Activated CD8-positive, alpha-beta T cell treated with anti-CD3 and anti-CD28 coated beads, Interleukin-2, amount 10 ng/mL, durations not matched to agents 7 days and 5 days (primary cell): Measurements from ENCODE around the gene IL11RA. TPM values are rescaled to one million over a fixed set of nuclear protein-coding genes. Genes with fewer than 3 reads are reported as not detected.
A peak's percentile ranks its signal among the peaks of the same experiment; 100 is the strongest.
"Not testable (repeated sequence)": the region's sequence is repeated elsewhere in the genome, so short reads cannot be mapped to it uniquely, and the experiment has no call there.

Experiments
- ATAC-seq: fragments of 150-1000 bp; cut with Tn5 transposase; one replicate; pipeline ENCODE4 v1.10.0; 2021; ENCODE audit warnings: moderate library complexity
- CTCF ChIA-PET: fragments of 350-600 bp; sonication (Branson Sonifier 250); formaldehyde crosslinking; loops from one replicate; lab custom pipeline; 2021; ENCODE audit warnings: antibody characterized with exemption; lab: Charles Lee
- POLR2A ChIA-PET: fragments of 350-600 bp; sonication (Branson Sonifier 250); formaldehyde crosslinking; loops from one replicate; lab custom pipeline; 2021; ENCODE audit warnings: antibody characterized with exemption; lab: Charles Lee
- DNase-seq: peaks from one replicate; pipeline ENCODE4 v3.0.0-alpha.2; 2020
- H3K27ac Mint-ChIP-seq: one replicate; pipeline ENCODE4 v1.8.0; 2021; ENCODE audit warnings: mild to moderate bottlenecking, mixed read lengths
- H3K27me3 Mint-ChIP-seq: one replicate; pipeline ENCODE4 v1.8.0; 2021; ENCODE audit warnings: low read depth, mixed read lengths
- H3K36me3 Mint-ChIP-seq: one replicate; pipeline ENCODE4 v1.8.0; 2021; ENCODE audit warnings: low read depth, mixed read lengths
- H3K4me1 Mint-ChIP-seq: one replicate; pipeline ENCODE4 v1.8.0; 2021; ENCODE audit warnings: low read depth, mixed read lengths
- H3K4me3 Mint-ChIP-seq: one replicate; pipeline ENCODE4 v1.8.0; 2021; ENCODE audit warnings: mild to moderate bottlenecking, mixed read lengths
- H3K9me3 Mint-ChIP-seq: one replicate; pipeline ENCODE4 v1.8.0; 2022; ENCODE audit warnings: mixed read lengths; ENCODE audit not compliant: insufficient read depth
- total RNA-seq, 2 experiments: library from RNA; stranded (reverse); gene quantifications; one replicate each; pipeline ENCODE4 v1.2.3, GENCODE V29; 2021

Gene IL11RA
- total RNA-seq, 2 experiments from 2014 or later: 33.0 to 38.8 TPM

GRCh38 chr9:34630402-34631154, 21.4 kb upstream of the IL11RA start:
- Mint-ChIP-seq H3K4me3 (no peak overlapping the region), H3K9me3 (no peaks in the 10 kb centered on the region)

GRCh38 chr9:34633166-34633565, 18.8 kb upstream of the IL11RA start:
- H3K36me3 Mint-ChIP-seq: peaks cover 19% of the 10 kb centered on the region
- ChIA-PET POLR2A (interaction anchor here (2.2 to 3.8 kb wide), 2 partner anchors 12 to 21 kb away, joined by 11 to 19 read pairs; partner anchors contain the start of genes DCTN3 and RPP25L), CTCF (interaction anchor here (0.7 to 9.0 kb wide), 14 partner anchors 10 to 229 kb away, joined by 3 to 171 read pairs (median 7); partner anchors contain the start of genes CCL27, DCTN3, FAM219A and GALT)
- no peak overlapping the region for H3K4me3 Mint-ChIP-seq
- ATAC-seq (no peak), DNase-seq (no peak)
- peaks cover 24% of the 10 kb centered on the region for H3K27me3 Mint-ChIP-seq
- H3K27ac Mint-ChIP-seq: no peak overlapping the region
- peaks cover 41% of the 10 kb centered on the region for H3K4me1 Mint-ChIP-seq
- no peaks in the 10 kb centered on the region for H3K9me3 Mint-ChIP-seq

More at GRCh38 chr9:34630402-34631154, 21.4 kb upstream of the IL11RA start:
- DNase-seq (no peak), ATAC-seq (no peak)
- Mint-ChIP-seq H3K27me3 (peaks cover 44% of the 10 kb centered on the region), H3K36me3 (peaks cover 8% of the 10 kb centered on the region), H3K4me1 (peaks cover 24% of the 10 kb centered on the region), H3K27ac (no peak overlapping the region)
- POLR2A ChIA-PET: no interaction called here
- CTCF ChIA-PET: interaction anchor here (2.0 to 9.0 kb wide), 4 partner anchors 8 to 72 kb away, joined by 6 to 156 read pairs (median 70); partner anchors contain the start of genes DCTN3 and GALT

- POLR2A ChIA-PET: interaction anchor here (1.1 to 3.8 kb wide), 3 partner anchors 13 to 69 kb away, joined by 3 to 19 read pairs (median 11); partner anchors contain the start of genes DCTN3 and RPP25L
- DNase-seq (peak; percentile 82), ATAC-seq (peak; percentile 22)
- H3K27ac Mint-ChIP-seq: no peak overlapping the region
- H3K4me1 Mint-ChIP-seq: peaks cover 44% of the 10 kb centered on the region
- peaks cover 19% of the 10 kb centered on the region for H3K27me3 Mint-ChIP-seq
- no peak overlapping the region for H3K4me3 Mint-ChIP-seq
- H3K36me3 Mint-ChIP-seq: peaks cover 19% of the 10 kb centered on the region
- H3K9me3 Mint-ChIP-seq: no peaks in the 10 kb centered on the region
- CTCF ChIA-PET: interaction anchor here (0.7 to 9.0 kb wide), 21 partner anchors 11 to 356 kb away, joined by 3 to 171 read pairs (median 5); partner anchors contain the start of genes CCL27, DCTN3, DNAJB5 and ENHO
These were observed 18.0 kb upstream of the IL11RA start for GRCh38 chr9:34633851-34634550.

- peaks cover 19% of the 10 kb centered on the region for H3K36me3 Mint-ChIP-seq
- ATAC-seq (no peak), DNase-seq (no peak)
- CTCF ChIA-PET: interaction anchor here (0.7 to 9.0 kb wide), 20 partner anchors 11 to 355 kb away, joined by 3 to 171 read pairs (median 6); partner anchors contain the start of genes CCL27, DCTN3, DNAJB5 and ENHO
- H3K4me1 Mint-ChIP-seq: peaks cover 40% of the 10 kb centered on the region
- no peak overlapping the region for H3K27ac Mint-ChIP-seq
- H3K4me3 Mint-ChIP-seq: no peak overlapping the region
- H3K27me3 Mint-ChIP-seq: peaks cover 12% of the 10 kb centered on the region
- POLR2A ChIA-PET: interaction anchor here (1.1 to 3.8 kb wide), 3 partner anchors 13 to 68 kb away, joined by 3 to 19 read pairs (median 11); partner anchors contain the start of genes DCTN3 and RPP25L
- no peaks in the 10 kb centered on the region for H3K9me3 Mint-ChIP-seq
These were observed 17.3 kb upstream of the IL11RA start for GRCh38 chr9:34634551-34635248.

GRCh38 chr9:34635556-34635955, 16.4 kb upstream of the IL11RA start:
- Mint-ChIP-seq H3K9me3 (no peaks in the 10 kb centered on the region), H3K4me1 (peaks cover 38% of the 10 kb centered on the region), H3K4me3 (peak overlapping the region; percentile 85), H3K36me3 (peaks cover 19% of the 10 kb centered on the region), H3K27me3 (peaks cover 3% of the 10 kb centered on the region), H3K27ac (no peak overlapping the region)
- CTCF ChIA-PET: interaction anchor here (1.5 to 9.0 kb wide), 7 partner anchors 10 to 232 kb away, joined by 4 to 171 read pairs (median 51); partner anchors contain the start of genes CCL27, DCTN3, GALT and RPP25L
- DNase-seq (no peak), ATAC-seq (no peak)
- POLR2A ChIA-PET: interaction anchor here (1.1 to 3.8 kb wide), 3 partner anchors 14 to 67 kb away, joined by 3 to 19 read pairs (median 11); partner anchors contain the start of genes DCTN3 and RPP25L

- Mint-ChIP-seq H3K27me3 (no peaks in the 10 kb centered on the region), H3K36me3 (peaks cover 19% of the 10 kb centered on the region), H3K9me3 (no peaks in the 10 kb centered on the region), H3K4me1 (peaks cover 38% of the 10 kb centered on the region), H3K27ac (peak overlapping the region; percentile 87), H3K4me3 (peak overlapping the region; percentile 85)
- ATAC-seq (no peak), DNase-seq (peak; percentile 35)
- CTCF ChIA-PET: interaction anchor here (1.3 to 9.0 kb wide), 13 partner anchors 9 to 233 kb away, joined by 3 to 171 read pairs (median 7); partner anchors contain the start of genes DCTN3, GALT and RPP25L
- POLR2A ChIA-PET: interaction anchor here (1.0 to 3.8 kb wide), 9 partner anchors 10 to 28 kb away, joined by 4 to 45 read pairs (median 10); partner anchors contain the start of genes DCTN3, GALT and RPP25L
These were observed 15.1 kb upstream of the IL11RA start for GRCh38 chr9:34636791-34637355.

- Mint-ChIP-seq H3K4me3 (peak within 1 kb of the TSS; percentile 85), H3K27ac (peak within 1 kb of the TSS; percentile 87), H3K36me3 (peaks cover 19% of the 10 kb centered on the region), H3K9me3 (no peaks in the 10 kb centered on the region), H3K27me3 (no peaks in the 10 kb centered on the region), H3K4me1 (peaks cover 38% of the 10 kb centered on the region)
- DNase-seq (peak; percentile 94), ATAC-seq (peak; percentile 91)
- ChIA-PET POLR2A (interaction anchor here (0.7 to 2.9 kb wide), 12 partner anchors 9 to 27 kb away, joined by 3 to 45 read pairs (median 6); partner anchors contain the start of genes CCL27, DCTN3, GALT and RPP25L), CTCF (interaction anchor here (1.0 to 9.0 kb wide), 16 partner anchors 8 to 234 kb away, joined by 3 to 171 read pairs (median 5); partner anchors contain the start of genes CCL27, DCTN3, GALT and RPP25L)
These were observed 14.4 kb upstream of the IL11RA start, which contains the start of gene SIGMAR1 for GRCh38 chr9:34637356-34638137. TSS of gene SIGMAR1 (minus strand) at chr9:34637787. CDS start at chr9:34637697, 90 bp downstream.

- CTCF ChIA-PET: interaction anchor here (1.0 to 9.0 kb wide), 13 partner anchors 8 to 137 kb away, joined by 3 to 171 read pairs (median 5); partner anchors contain the start of genes CCL27, DCTN3, GALT and RPP25L
- H3K9me3 Mint-ChIP-seq: no peaks in the 10 kb centered on the region
- H3K27ac Mint-ChIP-seq: peak overlapping the region; percentile 87
- ATAC-seq (no peak), DNase-seq (no peak)
- H3K4me3 Mint-ChIP-seq: peak overlapping the region; percentile 85
- POLR2A ChIA-PET: interaction anchor here (0.7 to 2.9 kb wide), 11 partner anchors 9 to 27 kb away, joined by 3 to 45 read pairs (median 7); partner anchors contain the start of genes CCL27, DCTN3, GALT and RPP25L
- no peaks in the 10 kb centered on the region for H3K27me3 Mint-ChIP-seq
- H3K4me1 Mint-ChIP-seq: peaks cover 38% of the 10 kb centered on the region
- H3K36me3 Mint-ChIP-seq: peaks cover 19% of the 10 kb centered on the region
These were observed 13.9 kb upstream of the IL11RA start for GRCh38 chr9:34638138-34638445.

- Mint-ChIP-seq H3K4me1 (peaks cover 33% of the 10 kb centered on the region), H3K36me3 (peaks cover 19% of the 10 kb centered on the region)
- H3K4me3 Mint-ChIP-seq, ATAC-seq, POLR2A ChIA-PET, H3K9me3 Mint-ChIP-seq, H3K27ac Mint-ChIP-seq, DNase-seq, H3K27me3 Mint-ChIP-seq: not testable (repeated sequence)
- CTCF ChIA-PET: interaction anchor here (2.5 to 8.9 kb wide), 3 partner anchors 16 to 63 kb away, joined by 19 to 171 read pairs (median 131); partner anchors contain the start of genes DCTN3 and RPP25L
These were observed 12.7 kb upstream of the IL11RA start for GRCh38 chr9:34639322-34639721.
